HG03280 (cell line): ENCODE results near the gene CDK14.

Experiments used
- ATAC-seq: cut with Tn5 transposase; IDR thresholded peaks from one replicate; pipeline ENCODE4 v1.9.1; 2021; ENCODE audit warnings: mild to moderate bottlenecking, moderate library complexity; ENCODE audit not compliant: unreplicated experiment

Gene CDK14

GRCh38 chr7:91128683-91129348 is 532.7 kb downstream of the CDK14 start:
- peak; percentile 75 for ATAC-seq

- no peak for ATAC-seq
Measured at GRCh38 chr7:91135300-91135699, 539.2 kb downstream of the CDK14 start.

GRCh38 chr7:91135703-91136430 is 539.7 kb downstream of the CDK14 start:
- no peak for ATAC-seq

DNA sequence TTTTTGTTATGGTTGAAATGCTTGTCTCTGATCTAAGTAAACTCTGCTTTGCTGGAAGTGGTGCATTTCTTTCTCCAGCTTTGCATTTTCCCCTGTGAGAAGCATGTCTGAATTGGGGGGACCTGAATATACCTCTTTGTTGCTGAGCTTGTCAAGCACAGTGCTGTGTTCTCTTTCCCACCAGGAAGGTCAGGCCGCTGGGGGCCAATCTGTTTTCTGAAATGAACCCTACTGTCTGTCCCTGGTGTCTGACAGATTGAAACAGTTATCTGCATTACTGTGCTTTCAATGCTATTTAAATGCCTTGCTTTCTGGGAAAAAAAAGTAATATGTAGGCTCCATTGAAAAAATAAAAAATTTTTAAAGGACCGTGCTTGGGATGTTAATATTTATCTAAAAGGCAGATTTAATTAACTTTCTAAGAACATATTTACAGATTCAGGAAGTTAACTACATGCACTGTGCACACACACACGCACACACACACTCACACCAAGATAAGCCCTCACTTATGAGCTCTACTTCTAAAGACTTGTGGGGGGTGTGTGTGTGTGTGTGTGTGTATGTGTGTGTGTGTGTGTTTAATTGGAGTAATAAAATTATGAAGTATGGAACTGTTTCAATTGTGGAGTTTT is 541.1 kb downstream of the CDK14 start:
- ATAC-seq = no peak

GRCh38 chr7:91137788-91138368 is 541.8 kb downstream of the CDK14 start:
- no peak for ATAC-seq

DNA sequence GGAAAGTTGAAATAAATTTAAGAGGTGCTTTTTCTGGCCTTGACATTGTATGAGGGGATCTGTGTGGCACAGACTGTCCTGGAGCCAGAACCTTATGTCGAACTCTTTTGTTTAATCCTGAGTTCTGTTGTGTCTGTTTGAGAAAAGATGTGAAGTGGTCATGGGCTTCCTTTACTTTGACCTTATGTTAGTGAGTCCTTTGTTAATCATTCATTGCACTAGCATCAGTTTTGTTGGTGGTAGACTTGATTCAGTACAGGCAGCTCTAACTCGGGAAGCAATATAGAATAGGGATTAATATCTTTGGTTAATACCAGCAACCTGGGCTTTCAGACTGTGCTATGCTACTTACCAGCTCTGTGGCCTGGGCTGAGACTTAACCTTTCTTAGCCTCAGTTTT is 544.2 kb downstream of the CDK14 start:
- ATAC-seq = no peak

GRCh38 chr7:91140982-91141381 is 544.9 kb downstream of the CDK14 start:
- no peak for ATAC-seq

- ATAC-seq = no peak
Measured at GRCh38 chr7:91142743-91143142, 546.6 kb downstream of the CDK14 start.

DNA sequence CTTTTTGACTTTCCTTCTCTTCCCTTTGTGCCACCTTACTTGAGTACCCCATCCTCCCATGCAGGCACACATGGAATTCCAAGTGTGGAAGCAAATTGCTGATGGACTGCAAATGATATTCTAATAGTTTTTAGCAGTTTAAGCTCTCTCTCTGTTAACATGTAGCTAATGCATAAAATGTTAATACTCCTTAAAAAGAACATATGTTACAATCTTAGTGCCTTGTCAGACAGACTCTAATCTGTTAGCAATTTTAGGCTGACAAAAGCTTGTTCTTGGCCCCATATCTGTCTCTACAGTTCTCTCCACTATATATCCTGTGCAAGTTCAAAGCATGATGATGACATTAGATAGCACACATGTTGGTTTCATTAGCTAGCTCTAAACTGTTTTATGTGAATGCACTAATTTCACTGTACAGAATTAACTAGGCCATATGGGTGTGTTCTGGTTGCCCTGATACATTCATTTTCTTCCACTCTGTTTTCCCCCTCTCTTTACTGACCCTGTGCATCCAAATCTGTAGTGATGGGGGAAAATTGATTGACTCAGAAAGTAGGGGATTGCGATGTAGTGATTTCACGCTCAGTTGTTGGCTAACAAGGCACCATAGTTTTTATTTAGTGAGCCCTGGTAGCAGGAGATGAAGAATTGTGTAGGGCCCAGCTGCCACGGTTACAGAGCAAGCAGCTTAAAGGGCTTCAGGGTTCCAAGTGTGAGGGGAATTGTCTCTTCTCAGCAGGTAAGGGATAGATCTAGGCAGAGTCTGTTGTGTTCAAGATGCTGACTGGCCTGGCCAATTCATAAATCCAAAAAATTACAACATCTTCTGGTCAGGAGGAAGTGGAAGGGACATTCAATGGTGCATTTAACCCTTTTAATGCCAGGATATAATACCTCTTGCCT is 553.5 kb downstream of the CDK14 start:
- no peak for ATAC-seq

DNA sequence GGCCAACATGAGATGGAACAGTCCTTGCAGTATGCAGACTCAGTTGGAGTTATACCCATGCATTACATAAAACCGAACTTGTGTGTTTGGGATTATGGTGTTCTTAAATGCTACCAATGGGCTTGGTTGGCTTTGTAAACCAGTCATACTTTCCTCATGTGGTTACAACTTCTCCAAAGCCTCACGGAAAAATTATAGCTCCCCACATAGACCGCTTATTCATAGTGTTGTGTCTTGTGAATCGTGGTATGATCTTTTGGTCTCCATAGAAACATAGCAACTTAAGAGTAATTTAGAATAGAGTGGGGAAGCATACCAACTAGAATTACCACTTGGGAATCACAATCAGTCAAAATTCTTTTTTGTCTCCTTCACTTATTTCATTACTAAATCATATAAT is 555.8 kb downstream of the CDK14 start:
- ATAC-seq = no peak

DNA sequence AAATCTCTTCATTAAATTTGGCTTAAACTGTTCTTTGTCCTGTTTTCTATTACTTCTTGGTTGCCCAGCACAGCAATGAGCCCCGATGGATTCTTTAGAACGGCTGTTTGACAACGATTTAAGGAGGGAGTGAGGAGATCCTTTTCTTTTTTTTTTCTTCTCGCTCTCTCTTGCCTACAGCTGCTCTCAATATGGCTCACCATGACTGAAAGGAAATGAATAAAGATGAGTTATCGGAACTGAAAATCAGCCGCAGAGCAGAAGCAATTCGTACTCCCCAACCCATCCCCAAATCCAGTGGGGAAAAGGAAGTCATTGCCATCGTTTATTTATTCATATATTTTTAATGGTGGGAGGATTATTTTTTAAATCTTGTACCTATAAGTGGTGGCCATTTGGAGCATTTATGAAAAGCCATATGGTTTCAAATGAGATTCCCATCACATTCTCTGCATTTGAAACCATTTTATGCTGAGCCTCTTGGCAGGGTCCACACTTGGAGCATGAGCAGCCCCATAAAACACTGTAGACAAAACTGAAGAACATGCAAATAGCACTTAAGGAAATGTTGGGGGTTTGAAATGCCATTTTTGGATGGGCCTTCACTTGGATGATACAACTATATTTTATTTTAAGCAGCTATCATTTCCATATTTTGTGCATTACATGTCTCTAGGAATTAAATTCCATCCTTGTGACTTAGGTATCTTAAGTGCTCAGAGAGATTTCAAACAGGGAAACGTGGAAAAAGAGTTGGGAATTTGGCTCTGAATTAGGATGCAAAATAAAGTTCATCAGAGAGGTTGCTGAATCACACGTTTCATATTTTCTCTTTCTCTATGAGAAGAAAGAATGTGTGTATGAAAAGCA is 560.4 kb downstream of the CDK14 start:
- no peak for ATAC-seq

DNA sequence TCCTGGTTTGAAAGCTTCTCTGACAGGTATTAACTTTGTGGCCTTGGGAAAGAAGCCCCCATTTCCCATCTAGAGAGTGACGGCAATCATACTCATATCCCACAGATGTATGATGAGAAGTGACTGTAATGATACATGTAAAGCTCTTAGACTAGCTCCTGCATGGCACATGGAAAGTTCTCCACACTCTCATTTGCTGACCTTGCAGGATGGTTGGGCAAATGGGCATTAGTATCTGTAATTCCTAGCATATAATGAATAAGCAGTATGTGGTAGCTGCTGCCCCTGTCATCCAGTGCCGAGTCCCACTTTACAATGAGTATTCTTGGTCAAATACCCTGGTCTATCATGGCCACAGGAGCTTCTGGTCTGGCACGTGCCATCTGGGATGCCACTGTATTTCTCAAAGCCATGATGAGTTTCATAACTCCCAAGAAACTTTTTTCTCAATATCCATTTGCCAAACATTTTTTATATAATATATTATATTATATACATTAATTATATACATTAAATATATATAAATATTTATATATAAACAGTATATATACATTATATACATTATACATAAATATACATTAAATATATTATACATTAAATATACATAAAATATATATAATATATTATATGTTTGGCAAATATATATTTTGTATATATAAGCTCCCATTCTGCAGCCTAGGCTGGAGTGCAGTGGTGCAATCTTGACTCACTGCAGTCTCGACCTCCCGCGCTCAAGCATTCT is 561.6 kb downstream of the CDK14 start:
- ATAC-seq = no peak

DNA sequence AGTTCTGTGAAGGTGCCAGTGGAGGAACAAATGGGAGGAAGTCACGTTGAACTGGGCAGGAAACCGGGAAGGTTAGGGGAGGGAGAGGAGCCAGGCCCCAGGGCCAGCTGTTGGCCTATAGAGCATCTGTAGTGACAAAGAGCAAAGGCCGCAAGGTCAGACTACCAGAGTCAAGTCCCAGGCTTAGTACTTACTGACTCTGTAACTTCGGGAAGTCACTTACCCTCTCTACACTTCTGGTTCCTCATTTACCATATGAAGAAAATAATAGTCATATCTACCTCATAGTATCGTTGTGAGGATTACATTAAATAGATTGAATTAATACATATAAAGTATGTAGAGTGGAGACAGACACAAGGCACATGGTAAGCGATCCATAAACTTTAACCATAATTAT is 566.3 kb downstream of the CDK14 start:
- no peak for ATAC-seq

- ATAC-seq = no peak
Measured at GRCh38 chr7:91164506-91164905, 568.4 kb downstream of the CDK14 start.

GRCh38 chr7:91165006-91165845 is 569.1 kb downstream of the CDK14 start:
- ATAC-seq = peak; percentile 77

DNA sequence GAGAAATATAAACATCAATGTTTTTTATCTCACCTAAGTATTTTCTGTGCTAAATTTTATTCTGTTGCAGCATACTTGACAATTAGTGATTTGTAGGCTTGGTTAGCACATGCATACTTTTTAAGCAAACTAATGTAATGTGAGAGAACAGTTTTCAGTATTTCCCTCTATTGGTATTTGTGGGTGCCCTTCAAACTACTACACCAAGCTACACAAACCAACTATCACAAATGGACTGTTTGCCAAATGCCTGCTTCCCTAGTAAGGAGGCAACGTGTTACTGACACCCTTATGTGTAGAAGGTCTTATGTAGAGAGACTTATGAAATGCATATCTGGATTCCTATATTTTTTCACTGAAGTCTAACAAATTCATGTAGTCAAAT is 569.7 kb downstream of the CDK14 start:
- peak; percentile 38 for ATAC-seq

- no peak for ATAC-seq
Measured at GRCh38 chr7:91168871-91169829, 573.0 kb downstream of the CDK14 start.
